ENCODE results near the gene CYB5D1.
A peak's percentile ranks its signal among the peaks of the same experiment; 100 is the strongest.

Gene CYB5D1

DNA sequence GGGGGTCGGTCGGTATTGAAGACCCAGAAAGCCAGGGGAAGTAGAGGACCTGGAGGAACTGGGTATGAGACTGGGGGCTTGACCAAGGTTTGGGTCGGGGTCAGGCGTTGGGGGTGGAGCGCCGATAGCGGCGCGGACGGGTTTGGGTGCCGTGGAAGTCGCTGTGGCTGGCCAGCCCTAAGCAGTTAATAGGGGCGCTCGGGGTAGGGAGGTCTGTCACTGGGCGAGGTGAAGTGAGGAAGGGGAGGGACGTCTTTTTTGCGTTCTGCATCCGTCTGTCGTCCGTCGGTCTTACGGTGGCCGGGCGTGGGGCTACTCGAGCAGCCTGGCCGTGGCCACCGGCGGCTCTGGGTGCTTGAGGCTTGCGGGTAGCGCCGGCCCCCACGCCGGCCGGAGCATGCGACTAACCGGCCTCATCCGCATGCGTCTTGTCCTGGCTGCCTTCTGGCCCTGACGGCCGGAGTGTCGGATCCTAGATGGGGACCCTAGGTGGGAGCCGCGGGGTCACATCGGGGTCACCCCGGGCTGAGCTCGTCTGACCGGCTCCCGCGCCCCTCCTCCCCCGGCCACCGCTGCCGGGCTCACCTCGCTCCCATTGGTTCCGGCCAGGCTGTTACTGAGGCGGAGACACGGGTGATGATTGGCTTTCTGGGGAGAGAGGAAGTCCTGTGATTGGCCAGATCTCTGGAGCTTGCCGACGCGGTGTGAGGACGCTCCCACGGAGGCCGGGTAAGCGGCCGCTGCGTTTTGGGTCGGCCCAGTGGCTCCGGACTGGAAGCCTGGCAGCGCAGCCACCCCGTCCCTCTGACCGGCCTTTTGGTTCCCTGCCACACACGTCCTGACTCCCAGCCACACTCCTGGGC is 13.3 kb upstream of the CYB5D1 start:
- DNase-seq (ENCODE audit: low read depth in 3 of 3, low spot score in 1 of 3) = peak in 2 of 3 donors; percentile 60 to 61

DNA sequence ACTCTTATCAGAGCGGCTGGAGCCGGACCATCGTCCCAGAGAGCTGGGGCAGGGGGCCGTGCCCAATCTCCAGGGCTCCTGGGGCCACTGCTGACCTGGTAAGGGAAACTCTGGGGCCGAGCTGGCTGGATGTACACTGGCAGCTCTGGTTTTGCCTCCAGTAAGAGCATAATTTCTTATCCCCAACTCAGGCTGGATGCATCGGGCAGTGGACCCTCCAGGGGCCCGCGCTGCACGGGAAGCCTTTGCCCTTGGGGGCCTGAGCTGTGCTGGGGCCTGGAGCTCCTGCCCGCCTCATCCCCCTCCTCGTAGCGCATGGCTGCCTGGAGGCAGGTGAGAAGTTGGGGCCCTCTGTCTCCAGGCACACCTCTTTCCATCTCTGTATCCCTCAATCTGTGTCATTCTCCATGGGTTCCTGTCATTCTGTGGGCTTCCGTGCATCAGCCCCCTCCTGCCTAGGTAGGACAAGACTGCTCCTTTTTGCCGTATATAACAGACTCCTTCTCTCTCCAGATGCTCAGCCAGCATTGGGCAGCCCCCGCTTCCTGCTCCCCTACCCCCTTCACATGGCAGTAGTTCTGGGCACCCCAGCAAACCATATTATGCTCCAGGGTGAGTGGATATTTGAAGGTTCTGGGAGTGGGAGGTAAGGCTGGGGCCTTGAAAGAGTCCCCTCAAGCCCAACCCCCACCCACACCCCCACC is 12.3 kb upstream of the CYB5D1 start:
- no peak for DNase-seq (ENCODE audit: low read depth in 3 of 3, low spot score in 1 of 3)

DNA sequence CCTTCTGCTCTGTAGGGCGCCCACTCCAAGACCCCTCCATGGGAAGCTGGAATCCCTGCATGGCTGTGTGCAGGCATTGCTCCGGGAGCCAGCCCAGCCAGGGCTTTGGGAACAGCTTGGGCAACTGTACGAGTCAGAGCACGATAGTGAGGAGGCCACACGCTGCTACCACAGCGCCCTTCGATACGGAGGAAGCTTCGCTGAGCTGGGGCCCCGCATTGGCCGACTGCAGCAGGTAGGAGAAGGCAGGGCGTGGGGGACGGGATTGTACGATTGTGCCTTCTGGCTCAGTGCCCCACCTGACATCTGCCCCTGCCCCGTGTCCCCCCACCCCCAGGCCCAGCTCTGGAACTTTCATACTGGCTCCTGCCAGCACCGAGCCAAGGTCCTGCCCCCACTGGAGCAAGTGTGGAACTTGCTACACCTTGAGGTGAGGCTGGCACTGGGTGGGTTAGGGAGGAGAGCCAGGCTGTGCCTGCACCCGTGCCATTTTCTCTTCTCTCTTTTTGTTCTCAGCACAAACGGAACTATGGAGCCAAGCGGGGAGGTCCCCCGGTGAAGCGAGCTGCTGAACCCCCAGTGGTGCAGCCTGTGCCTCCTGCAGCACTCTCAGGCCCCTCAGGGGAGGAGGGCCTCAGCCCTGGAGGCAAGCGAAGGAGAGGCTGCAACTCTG is 11.6 kb upstream of the CYB5D1 start:
- no peak for DNase-seq (ENCODE audit: low read depth in 3 of 3, low spot score in 1 of 3)

DNA sequence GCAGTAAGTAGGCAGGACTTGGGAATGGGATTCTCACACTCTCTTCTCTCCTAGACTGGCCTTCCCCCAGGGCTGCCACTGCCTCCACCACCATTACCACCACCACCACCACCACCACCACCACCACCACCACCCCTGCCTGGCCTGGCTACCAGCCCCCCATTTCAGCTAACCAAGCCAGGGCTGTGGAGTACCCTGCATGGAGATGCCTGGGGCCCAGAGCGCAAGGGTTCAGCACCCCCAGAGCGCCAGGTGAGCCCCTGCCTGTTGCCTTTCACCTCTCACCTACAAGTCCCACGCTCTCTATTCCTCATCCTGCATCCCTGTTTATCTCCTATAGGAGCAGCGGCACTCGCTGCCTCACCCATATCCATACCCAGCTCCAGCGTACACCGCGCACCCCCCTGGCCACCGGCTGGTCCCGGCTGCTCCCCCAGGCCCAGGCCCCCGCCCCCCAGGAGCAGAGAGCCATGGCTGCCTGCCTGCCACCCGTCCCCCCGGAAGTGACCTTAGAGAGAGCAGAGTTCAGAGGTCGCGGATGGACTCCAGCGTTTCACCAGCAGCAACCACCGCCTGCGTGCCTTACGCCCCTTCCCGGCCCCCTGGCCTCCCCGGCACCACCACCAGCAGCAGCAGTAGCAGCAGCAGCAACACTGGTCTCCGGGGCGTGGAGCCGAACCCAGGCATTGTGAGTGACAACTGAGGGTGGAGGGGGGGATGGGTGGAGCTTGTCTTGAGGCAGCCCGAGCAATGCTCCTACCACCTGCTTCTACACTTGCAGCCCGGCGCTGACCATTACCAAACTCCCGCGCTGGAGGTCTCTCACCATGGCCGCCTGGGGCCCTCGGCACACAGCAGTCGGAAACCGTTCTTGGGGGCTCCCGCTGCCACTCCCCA is 10.8 kb upstream of the CYB5D1 start:
- DNase-seq (ENCODE audit: low read depth in 3 of 3, low spot score in 1 of 3) = no peak

DNA sequence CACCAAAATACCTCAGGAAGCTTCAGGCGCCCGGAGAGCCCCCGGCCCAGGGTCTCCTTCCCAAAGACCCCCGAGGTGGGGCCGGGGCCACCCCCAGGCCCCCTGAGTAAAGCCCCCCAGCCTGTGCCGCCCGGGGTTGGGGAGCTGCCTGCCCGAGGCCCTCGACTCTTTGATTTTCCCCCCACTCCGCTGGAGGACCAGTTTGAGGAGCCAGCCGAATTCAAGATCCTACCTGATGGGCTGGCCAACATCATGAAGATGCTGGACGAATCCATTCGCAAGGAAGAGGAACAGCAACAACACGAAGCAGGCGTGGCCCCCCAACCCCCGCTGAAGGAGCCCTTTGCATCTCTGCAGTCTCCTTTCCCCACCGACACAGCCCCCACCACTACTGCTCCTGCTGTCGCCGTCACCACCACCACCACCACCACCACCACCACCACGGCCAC is 9.6 kb upstream of the CYB5D1 start:
- no peak for DNase-seq (ENCODE audit: low read depth in 3 of 3, low spot score in 1 of 3)

DNA sequence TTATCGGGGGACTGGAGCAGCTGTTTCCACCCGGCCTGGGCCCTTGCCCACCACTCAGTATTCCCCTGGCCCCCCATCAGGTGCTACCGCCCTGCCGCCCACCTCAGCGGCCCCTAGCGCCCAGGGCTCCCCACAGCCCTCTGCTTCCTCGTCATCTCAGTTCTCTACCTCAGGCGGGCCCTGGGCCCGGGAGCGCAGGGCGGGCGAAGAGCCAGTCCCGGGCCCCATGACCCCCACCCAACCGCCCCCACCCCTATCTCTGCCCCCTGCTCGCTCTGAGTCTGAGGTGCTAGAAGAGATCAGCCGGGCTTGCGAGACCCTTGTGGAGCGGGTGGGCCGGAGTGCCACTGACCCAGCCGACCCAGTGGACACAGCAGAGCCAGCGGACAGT is 9.1 kb upstream of the CYB5D1 start:
- no peak for DNase-seq (ENCODE audit: low read depth in 3 of 3, low spot score in 1 of 3)

DNA sequence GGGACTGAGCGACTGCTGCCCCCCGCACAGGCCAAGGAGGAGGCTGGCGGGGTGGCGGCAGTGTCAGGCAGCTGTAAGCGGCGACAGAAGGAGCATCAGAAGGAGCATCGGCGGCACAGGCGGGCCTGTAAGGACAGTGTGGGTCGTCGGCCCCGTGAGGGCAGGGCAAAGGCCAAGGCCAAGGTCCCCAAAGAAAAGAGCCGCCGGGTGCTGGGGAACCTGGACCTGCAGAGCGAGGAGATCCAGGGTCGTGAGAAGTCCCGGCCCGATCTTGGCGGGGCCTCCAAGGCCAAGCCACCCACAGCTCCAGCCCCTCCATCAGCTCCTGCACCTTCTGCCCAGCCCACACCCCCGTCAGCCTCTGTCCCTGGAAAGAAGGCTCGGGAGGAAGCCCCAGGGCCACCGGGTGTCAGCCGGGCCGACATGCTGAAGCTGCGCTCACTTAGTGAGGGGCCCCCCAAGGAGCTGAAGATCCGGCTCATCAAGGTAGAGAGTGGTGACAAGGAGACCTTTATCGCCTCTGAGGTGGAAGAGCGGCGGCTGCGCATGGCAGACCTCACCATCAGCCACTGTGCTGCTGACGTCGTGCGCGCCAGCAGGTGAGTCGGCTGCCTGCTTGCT is 8.6 kb upstream of the CYB5D1 start:
- DNase-seq (ENCODE audit: low read depth in 3 of 3, low spot score in 1 of 3) = no peak

DNA sequence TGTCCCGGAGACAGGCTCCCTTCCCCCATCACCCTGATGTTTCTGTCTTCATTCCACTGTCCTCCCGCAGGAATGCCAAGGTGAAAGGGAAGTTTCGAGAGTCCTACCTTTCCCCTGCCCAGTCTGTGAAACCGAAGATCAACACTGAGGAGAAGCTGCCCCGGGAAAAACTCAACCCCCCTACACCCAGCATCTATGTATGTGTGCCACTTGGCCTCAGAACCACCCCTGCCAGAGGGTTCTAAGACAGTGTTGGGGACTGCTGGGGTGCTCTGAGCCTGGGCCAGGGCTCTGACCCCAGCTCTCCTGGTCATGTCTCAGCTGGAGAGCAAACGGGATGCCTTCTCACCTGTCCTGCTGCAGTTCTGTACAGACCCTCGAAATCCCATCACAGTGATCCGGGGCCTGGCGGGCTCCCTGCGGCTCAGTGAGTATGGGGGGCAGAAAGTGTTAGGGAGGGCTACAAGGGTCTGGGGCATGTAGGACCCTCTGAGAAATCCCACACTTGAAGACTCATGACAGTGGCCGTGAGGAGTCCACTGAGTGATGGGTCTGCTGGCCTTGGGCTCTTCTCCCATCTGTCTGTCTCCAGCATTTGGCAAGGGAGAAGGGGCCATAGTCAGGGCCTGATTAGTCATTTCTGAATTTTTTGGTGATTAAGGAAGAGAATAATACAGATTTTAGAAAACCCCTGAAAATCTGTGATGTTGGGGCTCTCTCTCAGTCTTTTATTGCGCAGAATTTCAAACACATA is 7.9 kb upstream of the CYB5D1 start:
- no peak for DNase-seq (ENCODE audit: low read depth in 3 of 3, low spot score in 1 of 3)

DNA sequence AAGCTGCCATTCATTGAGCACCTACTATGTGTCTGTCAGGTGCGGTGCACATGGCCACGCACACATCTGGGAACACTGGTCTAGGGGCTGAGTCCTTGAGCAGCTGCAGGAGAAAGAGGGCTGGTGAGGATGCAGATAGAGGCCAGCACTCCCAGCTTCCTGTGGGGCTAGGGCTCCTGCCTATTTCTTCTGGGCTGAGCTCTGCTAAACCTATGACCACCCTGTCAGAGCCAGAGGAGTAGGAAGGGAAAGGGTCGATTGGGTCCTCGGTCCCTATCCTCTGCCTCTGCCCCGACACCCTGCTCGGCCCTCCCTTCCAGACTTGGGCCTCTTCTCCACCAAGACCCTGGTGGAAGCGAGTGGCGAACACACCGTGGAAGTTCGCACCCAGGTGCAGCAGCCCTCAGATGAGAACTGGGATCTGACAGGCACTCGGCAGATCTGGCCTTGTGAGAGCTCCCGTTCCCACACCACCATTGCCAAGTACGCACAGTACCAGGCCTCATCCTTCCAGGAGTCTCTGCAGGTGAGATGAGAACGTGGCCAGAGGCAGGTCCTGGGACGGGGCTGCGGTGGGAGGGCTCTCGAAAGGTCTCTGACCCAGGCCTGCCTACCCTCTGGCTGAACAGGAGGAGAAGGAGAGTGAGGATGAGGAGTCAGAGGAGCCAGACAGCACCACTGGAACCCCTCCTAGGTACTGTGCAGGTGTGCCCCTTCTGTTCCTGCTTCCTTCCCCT is 6.9 kb upstream of the CYB5D1 start:
- DNase-seq (ENCODE audit: low read depth in 3 of 3, low spot score in 1 of 3) = no peak

DNA sequence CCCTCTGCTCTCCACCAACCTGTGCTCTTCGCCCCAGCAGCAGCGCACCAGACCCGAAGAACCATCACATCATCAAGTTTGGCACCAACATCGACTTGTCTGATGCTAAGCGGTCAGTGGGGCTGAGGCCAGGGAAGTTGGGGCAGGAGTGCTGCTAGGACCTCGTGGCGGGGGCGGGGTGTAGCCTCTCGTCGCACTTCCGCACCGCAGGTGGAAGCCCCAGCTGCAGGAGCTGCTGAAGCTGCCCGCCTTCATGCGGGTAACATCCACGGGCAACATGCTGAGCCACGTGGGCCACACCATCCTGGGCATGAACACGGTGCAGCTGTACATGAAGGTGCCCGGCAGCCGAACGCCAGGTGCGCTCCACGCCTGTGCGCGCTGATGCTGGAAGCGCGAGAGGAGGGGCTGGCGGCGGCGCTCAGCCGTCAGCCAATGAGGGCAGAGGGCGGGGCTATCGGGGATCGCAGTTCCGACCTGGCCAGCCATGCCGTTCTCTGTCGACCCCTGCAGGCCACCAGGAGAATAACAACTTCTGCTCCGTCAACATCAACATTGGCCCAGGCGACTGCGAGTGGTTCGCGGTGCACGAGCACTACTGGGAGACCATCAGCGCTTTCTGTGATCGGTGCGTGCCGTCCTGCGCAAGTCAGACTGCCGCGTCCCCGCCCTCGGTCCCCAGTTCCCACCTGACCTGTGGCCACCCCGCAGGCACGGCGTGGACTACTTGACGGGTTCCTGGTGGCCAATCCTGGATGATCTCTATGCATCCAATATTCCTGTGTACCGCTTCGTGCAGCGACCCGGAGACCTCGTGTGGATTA is 6.2 kb upstream of the CYB5D1 start:
- peak; percentile 88 to 89 (median 89) for DNase-seq (ENCODE audit: low read depth in 3 of 3, low spot score in 1 of 3)

DNA sequence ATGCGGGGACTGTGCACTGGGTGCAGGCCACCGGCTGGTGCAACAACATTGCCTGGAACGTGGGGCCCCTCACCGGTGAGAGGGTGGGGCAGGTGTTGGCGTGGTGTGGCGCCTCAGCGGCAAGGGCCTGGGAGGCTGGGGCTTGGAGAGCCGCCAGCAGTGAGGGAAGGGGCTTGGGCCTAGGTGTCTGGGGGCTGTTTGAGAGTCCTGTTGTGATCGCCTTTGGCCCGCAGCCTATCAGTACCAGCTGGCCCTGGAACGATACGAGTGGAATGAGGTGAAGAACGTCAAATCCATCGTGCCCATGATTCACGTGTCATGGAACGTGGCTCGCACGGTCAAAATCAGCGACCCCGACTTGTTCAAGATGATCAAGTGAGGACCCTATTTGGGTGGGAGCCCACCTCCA is 5.5 kb upstream of the CYB5D1 start:
- DNase-seq (ENCODE audit: low read depth in 3 of 3, low spot score in 1 of 3) = no peak

DNA sequence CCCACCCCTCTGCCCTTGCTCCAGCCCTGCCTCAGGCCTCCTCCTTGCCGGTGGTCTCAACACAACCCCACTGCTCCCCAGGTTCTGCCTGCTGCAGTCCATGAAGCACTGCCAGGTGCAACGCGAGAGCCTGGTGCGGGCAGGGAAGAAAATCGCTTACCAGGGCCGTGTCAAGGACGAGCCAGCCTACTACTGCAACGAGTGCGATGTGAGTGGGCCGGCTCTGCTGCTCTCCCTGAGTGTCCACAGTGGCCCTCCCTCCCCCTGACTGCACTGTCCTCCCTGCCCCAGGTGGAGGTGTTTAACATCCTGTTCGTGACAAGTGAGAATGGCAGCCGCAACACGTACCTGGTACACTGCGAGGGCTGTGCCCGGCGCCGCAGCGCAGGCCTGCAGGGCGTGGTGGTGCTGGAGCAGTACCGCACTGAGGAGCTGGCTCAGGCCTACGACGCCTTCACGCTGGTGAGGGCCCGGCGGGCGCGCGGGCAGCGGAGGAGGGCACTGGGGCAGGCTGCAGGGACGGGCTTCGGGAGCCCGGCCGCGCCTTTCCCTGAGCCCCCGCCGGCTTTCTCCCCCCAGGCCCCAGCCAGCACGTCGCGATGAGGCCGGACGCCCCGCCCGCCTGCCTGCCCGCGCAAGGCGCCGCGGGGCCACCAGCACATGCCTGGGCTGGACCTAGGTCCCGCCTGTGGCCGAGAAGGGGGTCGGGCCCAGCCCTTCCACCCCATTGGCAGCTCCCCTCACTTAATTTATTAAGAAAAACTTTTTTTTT is 4.7 kb upstream of the CYB5D1 start:
- DNase-seq (ENCODE audit: low read depth in 3 of 3, low spot score in 1 of 3) = no peak

DNA sequence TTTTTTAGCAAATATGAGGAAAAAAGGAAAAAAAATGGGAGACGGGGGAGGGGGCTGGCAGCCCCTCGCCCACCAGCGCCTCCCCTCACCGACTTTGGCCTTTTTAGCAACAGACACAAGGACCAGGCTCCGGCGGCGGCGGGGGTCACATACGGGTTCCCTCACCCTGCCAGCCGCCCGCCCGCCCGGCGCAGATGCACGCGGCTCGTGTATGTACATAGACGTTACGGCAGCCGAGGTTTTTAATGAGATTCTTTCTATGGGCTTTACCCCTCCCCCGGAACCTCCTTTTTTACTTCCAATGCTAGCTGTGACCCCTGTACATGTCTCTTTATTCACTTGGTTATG is 4.1 kb upstream of the CYB5D1 start:
- no peak for DNase-seq (ENCODE audit: low read depth in 3 of 3, low spot score in 1 of 3)

DNA sequence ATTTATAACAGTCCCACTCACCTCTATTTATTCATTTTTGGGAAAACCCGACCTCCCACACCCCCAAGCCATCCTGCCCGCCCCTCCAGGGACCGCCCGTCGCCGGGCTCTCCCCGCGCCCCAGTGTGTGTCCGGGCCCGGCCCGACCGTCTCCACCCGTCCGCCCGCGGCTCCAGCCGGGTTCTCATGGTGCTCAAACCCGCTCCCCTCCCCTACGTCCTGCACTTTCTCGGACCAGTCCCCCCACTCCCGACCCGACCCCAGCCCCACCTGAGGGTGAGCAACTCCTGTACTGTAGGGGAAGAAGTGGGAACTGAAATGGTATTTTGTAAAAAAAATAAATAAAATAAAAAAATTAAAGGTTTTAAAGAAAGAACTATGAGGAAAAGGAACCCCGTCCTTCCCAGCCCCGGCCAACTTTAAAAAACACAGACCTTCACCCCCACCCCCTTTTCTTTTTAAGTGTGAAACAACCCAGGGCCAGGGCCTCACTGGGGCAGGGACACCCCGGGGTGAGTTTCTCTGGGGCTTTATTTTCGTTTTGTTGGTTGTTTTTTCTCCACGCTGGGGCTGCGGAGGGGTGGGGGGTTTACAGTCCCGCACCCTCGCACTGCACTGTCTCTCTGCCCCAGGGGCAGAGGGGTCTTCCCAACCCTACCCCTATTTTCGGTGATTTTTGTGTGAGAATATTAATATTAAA is 3.6 kb upstream of the CYB5D1 start:
- DNase-seq (ENCODE audit: low read depth in 3 of 3, low spot score in 1 of 3) = no peak

DNA sequence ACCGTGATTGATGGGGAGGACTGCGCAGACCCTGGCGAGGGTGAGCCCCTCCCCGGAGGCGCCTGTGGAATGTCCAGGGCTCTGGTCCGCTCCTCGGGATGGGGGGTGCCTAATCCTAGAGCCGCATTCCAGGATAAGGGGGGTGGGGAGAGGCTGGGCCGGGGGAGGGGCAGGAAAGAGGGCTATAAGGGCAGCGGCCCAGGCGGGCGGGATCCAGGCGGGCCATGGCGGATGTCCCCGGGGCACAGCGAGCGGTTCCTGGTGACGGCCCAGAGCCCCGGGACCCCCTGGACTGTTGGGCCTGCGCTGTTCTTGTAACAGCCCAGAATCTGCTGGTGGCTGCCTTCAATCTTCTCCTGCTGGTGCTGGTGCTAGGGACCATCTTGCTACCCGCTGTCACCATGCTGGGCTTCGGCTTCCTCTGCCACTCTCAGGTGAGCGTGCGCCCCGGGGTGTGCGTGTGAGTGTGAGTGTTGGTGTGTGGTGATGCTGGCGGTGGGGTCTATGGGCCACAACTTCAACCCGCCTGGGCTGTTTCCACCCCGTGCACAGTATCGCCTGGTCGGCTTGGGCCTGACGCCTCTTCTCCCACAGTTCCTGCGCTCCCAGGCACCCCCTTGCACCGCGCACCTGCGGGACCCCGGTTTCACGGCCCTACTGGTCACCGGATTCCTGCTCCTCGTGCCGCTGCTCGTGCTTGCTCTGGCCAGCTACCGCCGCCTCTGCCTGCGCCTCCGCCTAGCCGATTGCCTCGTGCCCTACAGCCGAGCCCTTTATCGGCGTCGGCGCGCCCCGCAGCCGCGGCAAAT is 2.7 kb upstream of the CYB5D1 start, which contains the start of gene TMEM88:
Gene TMEM88 (plus strand): TSS at position 216 of the 809 bp plus-strand sequence. CDS start 9 bp downstream, at position 225.
- DNase-seq (ENCODE audit: low read depth in 3 of 3, low spot score in 1 of 3) = no peak

DNA sequence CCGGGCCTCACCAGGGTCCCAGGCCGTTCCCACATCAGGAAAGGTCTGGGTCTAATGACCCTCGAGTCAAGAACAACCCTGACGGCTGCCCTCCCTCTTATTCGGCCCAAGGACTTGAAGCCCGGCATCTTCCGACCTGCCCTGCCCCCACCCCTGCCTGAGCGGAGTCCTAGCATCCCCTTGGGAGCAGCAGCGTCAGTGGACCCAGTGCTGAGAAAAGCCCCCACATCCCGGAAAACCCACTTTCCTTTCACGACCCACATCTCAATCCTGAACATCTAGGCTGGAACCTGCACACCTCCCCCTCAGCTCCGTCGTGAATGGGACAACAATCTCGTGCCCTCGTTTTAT is 2.2 kb upstream of the CYB5D1 start:
- DNase-seq (ENCODE audit: low read depth in 3 of 3, low spot score in 1 of 3) = no peak
